Testis (tissue), 3 donors: ENCODE data around the gene ARSI. TPM values are rescaled to one million over a fixed set of nuclear protein-coding genes. Genes with fewer than 3 reads are reported as not detected.

ENCODE experiments used
- DNase-seq: peaks from one replicate; pipeline ENCODE4 v3.0.0-alpha.2; 2019
- H3K27ac ChIP-seq, 2 donors: fragments of 200-600 bp; sonication (generic); one replicate each; pipeline ENCODE4 v1.5.1; 2019
- H3K27me3 ChIP-seq: fragments of 200-600 bp; sonication (generic); one replicate; pipeline ENCODE4 v1.5.1; 2019
- H3K36me3 ChIP-seq: fragments of 200-600 bp; sonication (generic); one replicate; pipeline ENCODE4 v1.5.1; 2017; ENCODE audit warnings: low read depth; ENCODE audit errors: missing control alignments
- H3K4me1 ChIP-seq: fragments of 200-600 bp; sonication (generic); one replicate; pipeline ENCODE4 v1.5.1; 2019
- H3K4me3 ChIP-seq, 2 donors: fragments of 200-600 bp; sonication (generic); one replicate each; pipeline ENCODE4 v1.5.1; 2017 to 2019
- H3K9me3 ChIP-seq: fragments of 200-600 bp; sonication (generic); one replicate; pipeline ENCODE4 v1.5.1; 2017
- CTCF ChIP-seq, 3 experiments: fragments of 450-650 bp in 2 of 3; fragments of 200-600 bp in 1 of 3; sonication (generic) in 1 of 3; IDR thresholded peaks; one replicate each; pipeline ENCODE4 v1.5.1; 2016 to 2019; ENCODE audit warnings: antibody characterized with exemption in 3 of 3, mild to moderate bottlenecking in 2 of 3, moderate library complexity in 1 of 3
- POLR2A ChIP-seq: fragments of 450-650 bp; IDR thresholded peaks from one replicate; pipeline ENCODE4 v1.6.1; 2017; ENCODE audit warnings: antibody characterized with exemption, mild to moderate bottlenecking, moderate library complexity
- WGBS, 2 donors: methylation state at CpG; one replicate each; pipeline ENCODE4 v1.1.5; 2018; 5-methylcytosine and 5-hydroxymethylcytosine counted together
- intact Hi-C: fragments of 100-400 bp; cut with DNase I; formaldehyde crosslinking; loops from one replicate; pipeline ENCODE4 v1.15.1; 2023; ENCODE audit warnings: low total_unique reads
- polyA plus RNA-seq: library from polyadenylated mRNA; stranded (reverse); fragments of 350-450 nt; fragmentation: Illumina TruSeq; extraction: RNeasy Lipid Tissue Mini Kit (QIAGEN cat#74804); gene quantifications from one replicate; pipeline ENCODE4 v1.2.3, GENCODE V29; 2014; ENCODE audit warnings: low read depth, low replicate concordance; ENCODE audit not compliant: insufficient read depth
- total RNA-seq, 2 donors: library from RNA; depleted of rRNA; stranded (reverse); fragments of >200 nt; gene quantifications; one replicate each; pipeline ENCODE4 v1.2.3, GENCODE V29; 2016

ARSI gene
- total and polyA plus RNA-seq, 3 donors from 2014 or later = 0.79 to 0.93 (median 0.92) TPM

DNA sequence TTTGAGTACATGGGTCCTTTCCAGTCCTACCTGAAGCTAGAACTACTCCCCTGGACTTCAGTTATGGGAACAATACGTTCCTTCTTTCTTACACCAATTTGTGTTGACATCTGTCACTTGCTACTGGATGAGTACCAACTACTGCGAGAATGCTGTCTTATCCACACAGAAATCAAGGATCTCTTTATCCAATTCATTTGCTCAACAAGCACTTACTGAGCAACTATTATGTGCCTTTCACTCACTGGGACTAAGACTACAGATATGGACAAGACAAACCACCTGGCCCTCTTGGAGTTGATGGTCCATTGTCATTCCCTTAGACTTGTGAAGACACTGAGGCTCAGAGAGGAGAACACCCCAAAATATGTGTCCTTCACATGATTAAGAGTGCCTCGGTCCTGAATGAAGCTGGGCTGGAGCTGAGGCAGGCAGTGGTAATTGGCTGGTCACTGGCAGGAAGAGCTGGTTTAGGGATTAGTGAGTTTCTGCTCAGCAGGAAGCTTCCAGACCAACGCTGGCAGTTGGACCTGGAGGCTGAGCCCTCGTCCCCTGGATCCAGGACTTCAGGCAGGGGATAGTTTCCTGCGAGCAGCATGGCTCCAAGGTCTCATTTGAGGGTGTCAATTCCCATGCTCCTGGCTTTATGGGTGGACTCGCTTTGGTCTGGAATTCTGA, 8.4 kb upstream of the ARSI start:
- intact Hi-C loops = no loop called here
- H3K4me1 ChIP-seq = no peaks in the 10 kb centered on the region
- H3K27ac ChIP-seq = no peak overlapping the region
- TF ChIP-seq POLR2A (no peak), CTCF (IDR thresholded peaks at IDR 0.05) (no peak)
- 89 to 92% methylated on average over 6 to 7 of the region's 7 CpGs for WGBS, 2 donors
- H3K9me3 ChIP-seq = no peaks in the 10 kb centered on the region
- H3K36me3 ChIP-seq = no peaks in the 10 kb centered on the region
- DNase-seq = no peak
- H3K4me3 ChIP-seq = no peak overlapping the region
- H3K27me3 ChIP-seq = no peaks in the 10 kb centered on the region

GRCh38 chr5:150310246-150310645, 7.5 kb upstream of the ARSI start:
- Histone ChIP-seq H3K9me3 (no peaks in the 10 kb centered on the region), H3K27me3 (no peaks in the 10 kb centered on the region), H3K4me1 (no peaks in the 10 kb centered on the region), H3K27ac (no peak overlapping the region), H3K4me3 (no peak overlapping the region), H3K36me3 (no peaks in the 10 kb centered on the region)
- TF ChIP-seq CTCF (IDR thresholded peaks at IDR 0.05) = no peak
- TF ChIP-seq POLR2A = no peak
- intact Hi-C loops = no loop called here
- DNase-seq = no peak
- 88 to 94% methylated on average over 5 of the region's 5 CpGs for WGBS, 2 donors

- H3K27me3 ChIP-seq = no peaks in the 10 kb centered on the region
- no peak overlapping the region for H3K4me3 ChIP-seq
- H3K4me1 ChIP-seq = no peaks in the 10 kb centered on the region
- TF ChIP-seq POLR2A (no peak), CTCF (IDR thresholded peaks at IDR 0.05) (no peak)
- H3K9me3 ChIP-seq = no peaks in the 10 kb centered on the region
- H3K27ac ChIP-seq = no peak overlapping the region
- DNase-seq = no peak
- no peaks in the 10 kb centered on the region for H3K36me3 ChIP-seq
- WGBS, 2 donors = 94 to 100% methylated on average over 1 of the region's 1 CpG
- intact Hi-C loops = no loop called here
Measured at GRCh38 chr5:150309886-150310239, 7.2 kb upstream of the ARSI start.

- Histone ChIP-seq H3K27ac (no peak overlapping the region), H3K27me3 (no peaks in the 10 kb centered on the region), H3K36me3 (no peaks in the 10 kb centered on the region), H3K9me3 (no peaks in the 10 kb centered on the region), H3K4me1 (no peaks in the 10 kb centered on the region), H3K4me3 (no peak overlapping the region)
- no peak for TF ChIP-seq POLR2A
- TF ChIP-seq CTCF (IDR thresholded peaks at IDR 0.05) = no peak
- intact Hi-C loops = no loop called here
- no peak for DNase-seq
- 78 to 80% methylated on average over 5 to 7 of the region's 7 CpGs for WGBS, 2 donors
Measured at GRCh38 chr5:150309101-150309885, 6.6 kb upstream of the ARSI start.
